ENCODE results near the gene PRODH2. TPM values are rescaled to one million over a fixed set of nuclear protein-coding genes. Genes with fewer than 3 reads are reported as not detected.
"Not testable (repeated sequence)": the region's sequence is repeated elsewhere in the genome, so short reads cannot be mapped to it uniquely, and the experiment has no call there.

Gene PRODH2
- total RNA-seq, 1 experiment from 2014 or later = 0.44 TPM

- POLR2A ChIA-PET = interaction anchor here (1.1 kb wide), 1 partner anchor 11 kb away, joined by 3 read pairs; no protein-coding TSS in a partner anchor
- CTCF ChIA-PET = no interaction called here
- peaks cover 9 to 16% of the 10 kb centered on the region in 2 experiments; a peak in 3 of 4 replicates for H3K4me1 ChIP-seq (ENCODE audit: control insufficient read depth in 1 of 2, insufficient read depth in 2 of 2, low read length in 2 of 2)
Measured at GRCh38 chr19:35773020-35773806, 39.4 kb downstream of the PRODH2 start.

GRCh38 chr19:35772362-35772761 lies 40.3 kb downstream of the PRODH2 start:
- DNase-seq (ENCODE audit: low read depth, low spot score); H3K27me3 ChIP-seq (ENCODE audit: insufficient read depth, low read length); H3K4me2 ChIP-seq (ENCODE audit: low read length); intact Hi-C loops (cut with micrococcal nuclease); H4K20me1 ChIP-seq (ENCODE audit: insufficient read depth); H3K36me3 ChIP-seq (ENCODE audit: control insufficient read depth in 1 of 2, insufficient read depth in 2 of 2, low read length in 2 of 2); BruUV-seq (replicated peaks); H3K9me2 ChIP-seq (ENCODE audit: insufficient read depth); CTCF ChIA-PET; H3K79me2 ChIP-seq (ENCODE audit: insufficient read depth, low read length); H3K27ac ChIP-seq (ENCODE audit: low read depth, low read length); H3K9me3 ChIP-seq (ENCODE audit: control insufficient read depth in 1 of 2, insufficient read depth in 1 of 2, low read depth in 1 of 2, low read length in 2 of 2); H3K4me3 ChIP-seq (replicated peaks in 1 of 2; ENCODE audit: low read depth in 1 of 2, low read length in 2 of 2); H2AFZ ChIP-seq (ENCODE audit: low read depth, low read length, poor library complexity, severe bottlenecking); ATAC-seq; RAD21 ChIA-PET (ENCODE audit: low non-redundant PET in 1 of 2, low total read pairs in 2 of 2, uncharacterized antibody in 2 of 2, unreplicated experiment in 2 of 2); H3K9ac ChIP-seq (ENCODE audit: low read length): not testable (repeated sequence)
- POLR2A ChIA-PET = interaction anchor here (1.1 kb wide), 1 partner anchor 12 kb away, joined by 3 read pairs; no protein-coding TSS in a partner anchor
- H3K4me1 ChIP-seq (ENCODE audit: control insufficient read depth in 1 of 2, insufficient read depth in 2 of 2, low read length in 2 of 2) = peaks cover 9 to 16% of the 10 kb centered on the region in 2 experiments; a peak in 3 of 4 replicates

More at GRCh38 chr19:35773020-35773806, 39.4 kb downstream of the PRODH2 start:
- H3K9me3 ChIP-seq (ENCODE audit: control insufficient read depth in 1 of 2, insufficient read depth in 1 of 2, low read depth in 1 of 2, low read length in 2 of 2) = no peaks in the 10 kb centered on the region
- H4K20me1 ChIP-seq (ENCODE audit: insufficient read depth) = no peaks in the 10 kb centered on the region
- no TSS peak for BruUV-seq (replicated peaks)
- DNase-seq (ENCODE audit: low read depth, low spot score) (no peak), ATAC-seq (no peak)
- H3K9me2 ChIP-seq (ENCODE audit: insufficient read depth) = no peaks in the 10 kb centered on the region
- TF ChIP-seq POLR2A (IDR thresholded peaks at IDR 0.05; ENCODE audit: borderline replicate concordance, extremely low read depth, insufficient read depth, insufficient read length) (no peak), ATF3 (IDR thresholded peaks at IDR 0.05) (no peak), ZNF274 (IDR thresholded peaks at IDR 0.05; ENCODE audit: low read depth, low read length) (no peak), CBX3 (IDR thresholded peaks at IDR 0.05; ENCODE audit: low read depth) (no peak), CTCF (IDR thresholded peaks at IDR 0.05 in 2 of 3, conservative IDR thresholded peaks at IDR 0.05 in 1 of 3; ENCODE audit: borderline replicate concordance in 1 of 3, insufficient read depth in 1 of 3, low read depth in 2 of 3, low read length in 2 of 3) (no peak), EZH2phosphoT487 (IDR thresholded peaks at IDR 0.05; ENCODE audit: borderline replicate concordance) (no peak), CEBPB (IDR thresholded peaks at IDR 0.05; ENCODE audit: low read depth) (no peak), ZBTB33 (IDR thresholded peaks at IDR 0.05; ENCODE audit: extremely low read depth, insufficient replicate concordance, low read length) (no peak), POLR2AphosphoS5 (IDR thresholded peaks at IDR 0.05; ENCODE audit: low read depth, low read length) (no peak), YY1 (IDR thresholded peaks at IDR 0.05; ENCODE audit: extremely low read depth, insufficient replicate concordance, low read depth, low read length) (no peak), EZH2 (IDR thresholded peaks at IDR 0.05) (no peak), EGR1 (IDR thresholded peaks at IDR 0.05; ENCODE audit: low read depth) (no peak), RAD21 (IDR thresholded peaks at IDR 0.05; ENCODE audit: low read depth) (no peak)
- no peak overlapping the region for H3K9ac ChIP-seq (ENCODE audit: low read length)
- no peak overlapping the region for H3K4me3 ChIP-seq (replicated peaks in 1 of 2; ENCODE audit: low read depth in 1 of 2, low read length in 2 of 2)
- 0 out of 2 replicates have a peak, but pooled peaks cover 3% of the 10 kb centered on the region for H3K79me2 ChIP-seq (ENCODE audit: insufficient read depth, low read length)
- intact Hi-C loops (cut with micrococcal nuclease) = no loop called here
- H3K27me3 ChIP-seq (ENCODE audit: insufficient read depth, low read length) = no peaks in the 10 kb centered on the region
- H3K4me2 ChIP-seq (ENCODE audit: low read length) = no peak overlapping the region
- H2AFZ ChIP-seq (ENCODE audit: low read depth, low read length, poor library complexity, severe bottlenecking) = no peak overlapping the region
- H3K36me3 ChIP-seq (ENCODE audit: control insufficient read depth in 1 of 2, insufficient read depth in 2 of 2, low read length in 2 of 2) = peaks cover 0 to 2% of the 10 kb centered on the region in 2 experiments; a peak in 1 of 4 replicates
- RAD21 ChIA-PET (ENCODE audit: low non-redundant PET in 1 of 2, low total read pairs in 2 of 2, uncharacterized antibody in 2 of 2, unreplicated experiment in 2 of 2) = no interaction called here
- no peak overlapping the region for H3K27ac ChIP-seq (ENCODE audit: low read depth, low read length)
